Testis (tissue), 2 donors: ENCODE data around the gene WDR48.

Source experiments
- CTCF ChIP-seq, 3 experiments: fragments of 450-650 bp in 2 of 3; fragments of 200-600 bp in 1 of 3; sonication (generic) in 1 of 3; IDR thresholded peaks; one replicate each; pipeline ENCODE4 v1.5.1; 2016 to 2019; ENCODE audit warnings: antibody characterized with exemption in 3 of 3, mild to moderate bottlenecking in 2 of 3, moderate library complexity in 1 of 3
- POLR2A ChIP-seq: fragments of 450-650 bp; IDR thresholded peaks from one replicate; pipeline ENCODE4 v1.6.1; 2017; ENCODE audit warnings: antibody characterized with exemption, mild to moderate bottlenecking, moderate library complexity

GRCh38 chr3:39128951-39129350, 77.1 kb downstream of the WDR48 start:
- TF ChIP-seq CTCF (IDR thresholded peaks at IDR 0.05) (no peak), POLR2A (no peak)
